ENCODE measurements around the gene IFI16. TPM values are rescaled to one million over a fixed set of nuclear protein-coding genes. Genes with fewer than 3 reads are reported as not detected.
A peak's percentile ranks its signal among the peaks of the same experiment; 100 is the strongest.

Gene IFI16
- polyA plus RNA-seq, 3 donors = 64.8 to 99.7 (median 80.1) TPM

DNA sequence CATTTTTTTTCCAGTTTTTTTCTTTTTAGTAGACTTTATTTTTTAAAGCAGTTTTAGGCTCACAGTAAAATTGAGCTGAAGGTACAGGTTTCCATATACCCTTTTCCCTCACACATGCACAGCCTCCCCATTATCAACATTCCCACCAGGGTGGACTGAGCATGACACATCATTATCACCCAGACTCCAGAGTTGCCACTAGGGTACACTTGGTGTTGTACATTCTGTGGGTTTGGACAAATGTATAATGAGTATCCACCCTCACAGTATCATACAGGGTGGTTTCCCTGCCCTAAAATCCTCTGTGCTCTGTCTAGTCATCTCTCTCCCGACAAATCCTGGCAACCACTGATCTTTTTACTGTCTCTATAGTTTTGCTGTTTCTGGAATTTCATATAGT is 69.8 kb downstream of the IFI16 start:
- Histone ChIP-seq H3K4me3 (replicated peaks in 1 of 3; ENCODE audit: low read depth in 2 of 3, low read length in 3 of 3) (no peak overlapping the region), H3K4me1 (ENCODE audit: control insufficient read depth in 1 of 2, insufficient read depth in 2 of 2, low read length in 2 of 2) (peaks cover 47 to 68% of the 10 kb centered on the region in 2 donors), H3K79me2 (ENCODE audit: insufficient read depth, low read length) (peaks cover 9% of the 10 kb centered on the region), H4K20me1 (ENCODE audit: insufficient read depth, low read length) (no peaks in the 10 kb centered on the region), H3K9me3 (replicated peaks in 1 of 2; ENCODE audit: control insufficient read depth in 1 of 2, insufficient read depth in 1 of 2, low read length in 2 of 2) (no peaks in the 10 kb centered on the region), H3K36me3 (replicated peaks in 1 of 2; ENCODE audit: control insufficient read depth in 1 of 2, insufficient read depth in 2 of 2, low read length in 2 of 2) (no peaks in the 10 kb centered on the region), H3K4me2 (replicated peaks; ENCODE audit: extremely low read depth, low read length, poor library complexity, severe bottlenecking) (no peak overlapping the region), H3K9ac (ENCODE audit: insufficient read depth, low read length, poor library complexity, severe bottlenecking) (no peak overlapping the region), H3K27ac (ENCODE audit: low read depth in 1 of 2, low read length in 2 of 2) (no peak overlapping the region), H2AFZ (ENCODE audit: insufficient read depth, low read depth, low read length, poor library complexity, severe bottlenecking) (no peak overlapping the region), H3K27me3 (ENCODE audit: control insufficient read depth in 2 of 2, insufficient read depth in 2 of 2, low read length in 2 of 2) (no peaks in the 10 kb centered on the region)
- Mint-ChIP-seq H3K9me3 (no peaks in the 10 kb centered on the region), H3K36me3 (peaks cover 0 to 3% of the 10 kb centered on the region in 2 donors), H3K4me1 (peaks cover 64% of the 10 kb centered on the region), H3K27ac (peak overlapping the region in 1 of 7 donors; percentile 32), H3K27me3 (ENCODE audit: low read depth in 3 of 3) (no peaks in the 10 kb centered on the region), H3K4me3 (no peak overlapping the region)
- TF ChIP-seq CTCF (IDR thresholded peaks at IDR 0.05) = no peak
- no peak for DNase-seq
- intact Hi-C loops (cut with micrococcal nuclease) = loop anchor here in 1 of 2 donors (10.0 kb wide), 1 partner anchor 275 kb away; no protein-coding TSS in a partner anchor
- no CpG with 5 or more reads among the region's 1 CpG for WGBS (ENCODE audit: insufficient coverage)

DNA sequence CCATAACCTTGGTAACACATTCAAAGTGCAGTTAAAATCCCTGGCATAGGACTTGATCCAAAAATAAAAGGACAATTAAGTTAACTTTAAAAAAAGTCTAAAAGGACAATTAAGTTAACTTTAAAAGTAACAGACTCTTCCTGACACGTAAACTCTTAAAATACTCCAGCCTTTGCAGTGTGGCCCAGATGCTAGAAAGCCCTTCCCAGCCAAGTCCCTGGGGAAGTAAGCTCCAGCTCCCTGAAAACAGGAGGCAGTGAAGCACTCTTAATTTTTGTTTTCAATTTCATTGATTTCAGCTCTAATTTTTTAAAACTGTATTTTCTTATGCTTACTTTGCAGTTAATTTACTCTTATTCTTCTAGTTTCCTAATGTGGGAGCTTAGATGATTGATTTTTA is 71.9 kb downstream of the IFI16 start:
- H3K4me3 Mint-ChIP-seq = peak overlapping the region in 1 of 2 donors; percentile 4
- H2AFZ ChIP-seq (ENCODE audit: insufficient read depth, low read depth, low read length, poor library complexity, severe bottlenecking) = no peak overlapping the region
- H3K36me3 ChIP-seq (replicated peaks in 1 of 2; ENCODE audit: control insufficient read depth in 1 of 2, insufficient read depth in 2 of 2, low read length in 2 of 2) = no peaks in the 10 kb centered on the region
- H3K36me3 Mint-ChIP-seq = peaks cover 0 to 3% of the 10 kb centered on the region in 2 donors
- TF ChIP-seq CTCF (IDR thresholded peaks at IDR 0.05) = no peak
- no peaks in the 10 kb centered on the region for H4K20me1 ChIP-seq (ENCODE audit: insufficient read depth, low read length)
- intact Hi-C loops (cut with micrococcal nuclease) = loop anchor here in 1 of 2 donors (10.0 kb wide), 1 partner anchor 897 kb away; the partner anchor contains the start of gene CD1D
- peak overlapping the region in 1 of 7 donors; percentile 50 for H3K27ac Mint-ChIP-seq
- H3K4me3 ChIP-seq (replicated peaks in 1 of 3; ENCODE audit: low read depth in 2 of 3, low read length in 3 of 3) = no peak overlapping the region
- no peaks in the 10 kb centered on the region for H3K9me3 Mint-ChIP-seq
- H3K4me1 ChIP-seq (ENCODE audit: control insufficient read depth in 1 of 2, insufficient read depth in 2 of 2, low read length in 2 of 2) = peaks cover 56 to 68% of the 10 kb centered on the region in 2 donors
- DNase-seq = no peak
- no CpG with 5 or more reads among the region's 1 CpG for WGBS (ENCODE audit: insufficient coverage)
- H3K79me2 ChIP-seq (ENCODE audit: insufficient read depth, low read length) = no peaks in the 10 kb centered on the region
- H3K27me3 ChIP-seq (ENCODE audit: control insufficient read depth in 2 of 2, insufficient read depth in 2 of 2, low read length in 2 of 2) = no peaks in the 10 kb centered on the region
- no peak overlapping the region for H3K9ac ChIP-seq (ENCODE audit: insufficient read depth, low read length, poor library complexity, severe bottlenecking)
- no peaks in the 10 kb centered on the region for H3K27me3 Mint-ChIP-seq (ENCODE audit: low read depth in 3 of 3)
- H3K4me2 ChIP-seq (replicated peaks; ENCODE audit: extremely low read depth, low read length, poor library complexity, severe bottlenecking) = no peak overlapping the region
- H3K27ac ChIP-seq (ENCODE audit: low read depth in 1 of 2, low read length in 2 of 2) = no peak overlapping the region
- peaks cover 44% of the 10 kb centered on the region for H3K4me1 Mint-ChIP-seq
- no peaks in the 10 kb centered on the region for H3K9me3 ChIP-seq (replicated peaks in 1 of 2; ENCODE audit: control insufficient read depth in 1 of 2, insufficient read depth in 1 of 2, low read length in 2 of 2)
